Endothelial cell of umbilical vein (primary cell): ENCODE data around the gene CRACR2A. TPM values are rescaled to one million over a fixed set of nuclear protein-coding genes. Genes with fewer than 3 reads are reported as not detected.

Experiments
- BruUV-seq: library from RNA; stranded (reverse); fragments of 400-500 nt; replicated peaks from 2 replicates; lab custom pipeline; 2021; lab: Mats Ljungman, UMichigan
- CTCF ChIA-PET: fragments of 300-600, 350-600 bp; sonication (Branson Sonifier 250); formaldehyde crosslinking; loops from one replicate; lab custom pipeline; 2021; ENCODE audit warnings: antibody characterized with exemption, inconsistent platforms; lab: Charles Lee
- POLR2A ChIA-PET: fragments of 300-600, 350-600 bp; sonication (Branson Sonifier 250); formaldehyde crosslinking; loops from one replicate; lab custom pipeline; 2021; ENCODE audit warnings: antibody characterized with exemption, inconsistent platforms; lab: Charles Lee
- DNase-seq: peaks from one replicate; pipeline ENCODE4 v3.0.0-alpha.2; 2011; ENCODE audit warnings: low read depth, low spot score
- FAIRE-seq: peaks from 2 replicates; lab custom pipeline; 2011; peaks lifted over from hg19 to GRCh38; lab: Jason Lieb, UNC
- H2AFZ ChIP-seq: 2 replicates; pipeline ENCODE4 v1.6.0; 2012; ENCODE audit warnings: low read depth, low read length, control low read depth, inconsistent platforms
- H3K27ac ChIP-seq: 2 replicates; pipeline ENCODE4 v1.5.1; 2011; ENCODE audit warnings: low read depth, mild to moderate bottlenecking, control low read depth, low read length, moderate library complexity; ENCODE audit not compliant: insufficient read depth
- H3K27me3 ChIP-seq, 2 experiments: 2 replicates each; pipeline versions ENCODE4 v1.6.0 to v1.6.1; 2011; ENCODE audit warnings: low read length in 2 of 2, mixed read lengths in 1 of 2; ENCODE audit not compliant: control insufficient read depth in 2 of 2, insufficient read depth in 2 of 2
- H3K36me3 ChIP-seq, 2 experiments: 2 replicates in 1 of 2; 3 replicates in 1 of 2; pipeline ENCODE4 v1.5.1; 2011; ENCODE audit warnings: low read length in 2 of 2, mild to moderate bottlenecking in 1 of 2, moderate library complexity in 1 of 2; ENCODE audit not compliant: control insufficient read depth in 2 of 2, insufficient read depth in 2 of 2; ENCODE audit errors: extremely low read depth in 1 of 2
- H3K4me1 ChIP-seq: 3 replicates; pipeline ENCODE4 v1.5.1; 2011; ENCODE audit warnings: mild to moderate bottlenecking, low read length; ENCODE audit not compliant: control insufficient read depth, insufficient read depth; ENCODE audit errors: extremely low read depth
- H3K4me2 ChIP-seq: 2 replicates; pipeline ENCODE4 v1.6.1; 2011; ENCODE audit warnings: low read length, control low read depth, mixed read lengths; ENCODE audit not compliant: insufficient read depth
- H3K4me3 ChIP-seq, 3 experiments: fragments of 200-600 bp in 1 of 3; sonication (generic), shearing (Covaris generic) in 1 of 3; replicated peaks in 1 of 3; 2 replicates each; pipeline ENCODE4 v1.5.1; 2011 to 2016; ENCODE audit warnings: control low read depth in 3 of 3, low read length in 3 of 3, mild to moderate bottlenecking in 2 of 3, inconsistent platforms in 1 of 3, low read depth in 1 of 3, moderate library complexity in 1 of 3; ENCODE audit not compliant: insufficient read depth in 1 of 3
- H3K79me2 ChIP-seq: 2 replicates; pipeline ENCODE4 v1.6.0; 2012; ENCODE audit warnings: low read length, inconsistent platforms; ENCODE audit not compliant: control insufficient read depth, insufficient read depth
- H3K9ac ChIP-seq: replicated peaks from 2 replicates; pipeline ENCODE3; 2011; ENCODE audit warnings: low read length, control low read depth; ENCODE audit not compliant: insufficient read depth; ENCODE audit errors: extremely low read depth
- H3K9me1 ChIP-seq: replicated peaks from 3 replicates; pipeline ENCODE4 v1.6.0; 2011; ENCODE audit warnings: mild to moderate bottlenecking, low read length; ENCODE audit not compliant: control insufficient read depth, insufficient read depth; ENCODE audit errors: extremely low read depth
- H3K9me3 ChIP-seq: replicated peaks from 2 replicates; pipeline ENCODE4 v1.5.1; 2012; ENCODE audit warnings: low read length, inconsistent platforms; ENCODE audit not compliant: control insufficient read depth, insufficient read depth
- H4K20me1 ChIP-seq: replicated peaks from 2 replicates; pipeline ENCODE3; 2011; ENCODE audit warnings: mild to moderate bottlenecking, low read length; ENCODE audit not compliant: control insufficient read depth, insufficient read depth; ENCODE audit errors: extremely low read depth
- EZH2 ChIP-seq: IDR thresholded peaks from 2 replicates; pipeline ENCODE4 v1.6.1; 2012; ENCODE audit warnings: borderline replicate concordance, low read depth, mild to moderate bottlenecking, moderate library complexity, low read length, inconsistent platforms; ENCODE audit not compliant: severe bottlenecking
- FOS ChIP-seq: IDR thresholded peaks from 2 replicates; pipeline ENCODE4 v1.6.1; 2011; ENCODE audit warnings: mild to moderate bottlenecking, low read length, moderate library complexity, borderline replicate concordance; ENCODE audit not compliant: insufficient read depth
- GATA2 ChIP-seq: IDR thresholded peaks from 2 replicates; pipeline ENCODE4 v1.7.0; 2011; ENCODE audit warnings: low read depth, mild to moderate bottlenecking, moderate library complexity, mixed read lengths, low read length; ENCODE audit not compliant: insufficient read length, insufficient read depth
- JUN ChIP-seq: IDR thresholded peaks from 2 replicates; pipeline ENCODE4 v1.6.1; 2011; ENCODE audit warnings: borderline replicate concordance, low read depth; ENCODE audit not compliant: insufficient read length, insufficient read depth
- MYC ChIP-seq: IDR thresholded peaks from one replicate; pipeline ENCODE4 v1.6.1; 2011; ENCODE audit warnings: mild to moderate bottlenecking, low read depth, low read length
- POLR2A ChIP-seq: IDR thresholded peaks from 2 replicates; pipeline ENCODE4 v1.6.1; 2012; ENCODE audit warnings: low read depth, mild to moderate bottlenecking, control low read depth, low read length
- POLR2AphosphoS5 ChIP-seq: IDR thresholded peaks from 2 replicates; pipeline ENCODE4 v1.6.1; 2012; ENCODE audit warnings: low read depth, mild to moderate bottlenecking, control low read depth, low read length, moderate library complexity; ENCODE audit not compliant: insufficient read depth
- dilution Hi-C: fragments of 300-500 bp; cut with MboI; formaldehyde crosslinking; loops from one replicate; pipeline ENCODE4 v1.15.0; 2019; ENCODE audit warnings: low sequenced_read_pairs; ENCODE audit not compliant: extremely low pct_ligation_motif_present
- intact Hi-C: fragments of 100-400 bp; cut with micrococcal nuclease; formaldehyde crosslinking; loops from one replicate; pipeline ENCODE4 v1.10.0; 2022
- polyA plus RNA-seq, 4 experiments: library from polyadenylated mRNA; depleted of rRNA in 3 of 4; stranded (reverse) in 3 of 4; unstranded in 1 of 4; fragments of >200 nt; gene quantifications; 2 replicates each; pipeline versions ENCODE4 v1.2.1 to v1.2.3, GENCODE V29; 2011 to 2012; ENCODE audit warnings: missing spikeins in 1 of 4
- total RNA-seq: library from RNA; stranded (reverse); gene quantifications from 2 replicates; pipeline ENCODE4 v1.2.3, GENCODE V29; 2021
- TF ChIP-seq, protein P1 (sequence below): IDR thresholded peaks from 2 replicates; pipeline ENCODE4 v1.6.1; 2011; ENCODE audit not compliant: insufficient read depth, insufficient read length
- TF ChIP-seq, protein P2 (sequence below), 2 donors: IDR thresholded peaks; 1 replicate in 1 of 2; 2 replicates in 1 of 2; pipeline ENCODE4 v1.5.1; 2011; ENCODE audit warnings: low read length in 2 of 2, mild to moderate bottlenecking in 2 of 2, moderate library complexity in 2 of 2, control low read depth in 1 of 2, inconsistent platforms in 1 of 2, low read depth in 1 of 2; ENCODE audit not compliant: insufficient read depth in 1 of 2; ENCODE audit errors: extremely low read depth in 1 of 2

Gene CRACR2A
- total and polyA plus RNA-seq, 2 donors (not counting 3 experiments of a cell fraction or from before 2014, with no cell fraction given) = 4.4 to 15.9 TPM

DNA sequence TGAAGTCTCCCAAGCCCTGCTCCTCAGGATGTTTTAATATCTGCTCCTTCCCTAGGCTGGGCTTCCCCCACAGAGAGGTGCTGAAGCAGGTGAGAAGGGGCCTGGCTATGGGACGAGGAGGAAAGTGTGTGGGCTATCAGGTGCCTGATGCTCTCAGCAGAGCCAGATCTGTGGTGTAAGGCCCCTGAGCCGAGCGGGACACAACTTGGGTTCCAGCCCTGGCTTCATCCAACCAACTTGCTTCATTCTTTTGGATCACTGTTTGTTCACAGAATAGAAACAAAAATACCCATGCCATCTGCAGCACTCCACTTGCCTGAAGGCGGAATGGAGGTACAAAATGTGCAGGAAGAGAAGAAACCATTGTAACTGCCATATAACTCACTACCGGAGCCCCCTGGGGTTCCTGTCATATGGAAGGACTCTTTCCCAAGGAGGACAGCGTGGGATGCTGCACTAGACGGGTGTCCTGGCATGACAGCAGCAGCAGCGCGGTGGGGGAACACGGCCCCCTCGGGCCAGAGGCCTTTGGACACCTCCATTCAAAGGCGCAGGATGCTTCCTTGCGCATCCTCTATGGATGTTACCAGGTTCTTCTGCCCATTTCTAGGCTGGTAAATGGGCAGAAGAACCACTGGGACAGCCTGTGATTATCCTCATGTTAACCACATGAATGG lies 95.8 kb downstream of the CRACR2A start:
- no TSS peak for BruUV-seq
- ChIA-PET CTCF (interaction anchor here (1.1 to 2.5 kb wide), 2 partner anchors 16 to 146 kb away, joined by 3 to 11 read pairs; no protein-coding TSS in a partner anchor), POLR2A (no interaction called here)
- FAIRE-seq = no peak
- Histone ChIP-seq H2AFZ (no peak overlapping the region), H3K4me1 (no peaks in the 10 kb centered on the region), H3K27me3 (no peaks in the 10 kb centered on the region), H3K9me1 (no peaks in the 10 kb centered on the region), H3K36me3 (no peaks in the 10 kb centered on the region), H3K9ac (no peak overlapping the region), H3K27ac (no peak overlapping the region), H3K9me3 (no peaks in the 10 kb centered on the region), H3K79me2 (no peaks in the 10 kb centered on the region), H3K4me2 (no peak overlapping the region), H4K20me1 (no peaks in the 10 kb centered on the region), H3K4me3 (no peak overlapping the region)
- dilution Hi-C loops (no loop called here), intact Hi-C loops (loop anchor here (5.0 to 10.0 kb wide), 2 partner anchors 148 to 355 kb away; no protein-coding TSS in a partner anchor)
- TF ChIP-seq FOS (no peak), POLR2A (no peak), POLR2AphosphoS5 (no peak), JUN (no peak), EZH2 (no peak), GATA2 (no peak), MYC (no peak)
- TF ChIP-seq, protein P1, sequence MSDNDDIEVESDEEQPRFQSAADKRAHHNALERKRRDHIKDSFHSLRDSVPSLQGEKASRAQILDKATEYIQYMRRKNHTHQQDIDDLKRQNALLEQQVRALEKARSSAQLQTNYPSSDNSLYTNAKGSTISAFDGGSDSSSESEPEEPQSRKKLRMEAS = no peak
- TF ChIP-seq, protein P2, sequence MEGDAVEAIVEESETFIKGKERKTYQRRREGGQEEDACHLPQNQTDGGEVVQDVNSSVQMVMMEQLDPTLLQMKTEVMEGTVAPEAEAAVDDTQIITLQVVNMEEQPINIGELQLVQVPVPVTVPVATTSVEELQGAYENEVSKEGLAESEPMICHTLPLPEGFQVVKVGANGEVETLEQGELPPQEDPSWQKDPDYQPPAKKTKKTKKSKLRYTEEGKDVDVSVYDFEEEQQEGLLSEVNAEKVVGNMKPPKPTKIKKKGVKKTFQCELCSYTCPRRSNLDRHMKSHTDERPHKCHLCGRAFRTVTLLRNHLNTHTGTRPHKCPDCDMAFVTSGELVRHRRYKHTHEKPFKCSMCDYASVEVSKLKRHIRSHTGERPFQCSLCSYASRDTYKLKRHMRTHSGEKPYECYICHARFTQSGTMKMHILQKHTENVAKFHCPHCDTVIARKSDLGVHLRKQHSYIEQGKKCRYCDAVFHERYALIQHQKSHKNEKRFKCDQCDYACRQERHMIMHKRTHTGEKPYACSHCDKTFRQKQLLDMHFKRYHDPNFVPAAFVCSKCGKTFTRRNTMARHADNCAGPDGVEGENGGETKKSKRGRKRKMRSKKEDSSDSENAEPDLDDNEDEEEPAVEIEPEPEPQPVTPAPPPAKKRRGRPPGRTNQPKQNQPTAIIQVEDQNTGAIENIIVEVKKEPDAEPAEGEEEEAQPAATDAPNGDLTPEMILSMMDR (IDR thresholded peaks at IDR 0.05; ENCODE audit: extremely low read depth in 1 of 2, insufficient read depth in 1 of 2, low read depth in 1 of 2, low read length in 2 of 2) = no peak
- DNase-seq = no peak
